GM18511 (cell line): Measurements from ENCODE around the gene RRAD.
A peak's percentile ranks its signal among the peaks of the same experiment; 100 is the strongest.
"Not testable (repeated sequence)": the region's sequence is repeated elsewhere in the genome, so short reads cannot be mapped to it uniquely, and the experiment has no call there.

ENCODE experiments used
- ATAC-seq: cut with Tn5 transposase; IDR thresholded peaks from one replicate; pipeline ENCODE4 v1.9.1; 2021; ENCODE audit warnings: mild to moderate bottlenecking, moderate library complexity; ENCODE audit not compliant: unreplicated experiment

Gene RRAD, protein sequence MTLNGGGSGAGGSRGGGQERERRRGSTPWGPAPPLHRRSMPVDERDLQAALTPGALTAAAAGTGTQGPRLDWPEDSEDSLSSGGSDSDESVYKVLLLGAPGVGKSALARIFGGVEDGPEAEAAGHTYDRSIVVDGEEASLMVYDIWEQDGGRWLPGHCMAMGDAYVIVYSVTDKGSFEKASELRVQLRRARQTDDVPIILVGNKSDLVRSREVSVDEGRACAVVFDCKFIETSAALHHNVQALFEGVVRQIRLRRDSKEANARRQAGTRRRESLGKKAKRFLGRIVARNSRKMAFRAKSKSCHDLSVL

DNA sequence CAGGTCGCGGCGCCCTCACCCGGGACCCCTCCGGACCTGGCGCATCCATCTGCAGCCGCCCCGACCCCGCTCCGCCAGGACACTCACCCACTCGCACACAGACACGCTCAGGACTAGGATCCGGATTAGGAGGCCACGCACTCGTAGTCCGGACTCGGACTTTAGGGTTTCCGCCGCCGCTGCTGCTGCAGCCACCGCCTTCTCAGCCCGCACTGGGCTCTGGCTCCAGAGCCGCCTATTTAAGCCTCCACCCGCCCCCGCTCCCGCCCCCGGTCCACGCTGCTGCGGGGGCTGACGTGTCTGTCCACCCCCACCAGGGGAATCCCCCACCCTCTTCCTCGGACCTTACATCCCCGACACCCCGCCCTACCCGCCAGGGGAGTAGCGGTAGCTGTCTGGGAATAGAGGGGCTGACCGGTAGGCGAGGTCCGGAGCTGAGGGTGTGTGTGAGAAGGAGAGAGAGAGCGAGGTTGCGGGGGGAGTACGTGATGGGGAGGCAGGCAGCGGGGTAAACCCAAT lies at the start of gene RRAD:
Gene RRAD (minus strand): TSS at position 214 of the 519 bp plus-strand sequence. CDS start 356 bp downstream, outside the sequence.
- ATAC-seq: no peak

- not testable (repeated sequence) for ATAC-seq
Observed at GRCh38 chr16:66974932-66975246, 49.6 kb upstream of the RRAD start.

- ATAC-seq: not testable (repeated sequence)
Observed at GRCh38 chr16:66974156-66974931, 49.0 kb upstream of the RRAD start.

- no peak for ATAC-seq
Observed at GRCh38 chr16:66973716-66974115, 48.4 kb upstream of the RRAD start.

DNA sequence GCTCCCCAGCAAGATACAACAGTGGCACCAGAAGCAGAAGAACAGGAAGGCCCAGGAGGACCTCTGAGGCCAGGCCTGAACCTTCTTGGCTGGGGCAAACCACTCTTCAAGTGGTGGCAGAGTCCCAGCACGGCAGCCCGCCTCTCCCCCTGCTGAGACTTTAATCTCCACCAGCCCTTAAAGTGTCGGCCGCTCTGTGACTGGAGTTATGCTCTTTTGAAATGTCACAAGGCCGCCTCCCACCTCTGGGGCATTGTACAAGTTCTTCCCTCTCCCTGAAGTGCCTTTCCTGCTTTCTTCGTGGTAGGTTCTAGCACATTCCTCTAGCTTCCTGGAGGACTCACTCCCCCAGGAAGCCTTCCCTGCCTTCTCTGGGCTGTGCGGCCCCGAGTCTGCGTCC lies 47.6 kb upstream of the RRAD start:
- ATAC-seq: no peak

- no peak for ATAC-seq
Observed at GRCh38 chr16:66970775-66971720, 45.7 kb upstream of the RRAD start.

DNA sequence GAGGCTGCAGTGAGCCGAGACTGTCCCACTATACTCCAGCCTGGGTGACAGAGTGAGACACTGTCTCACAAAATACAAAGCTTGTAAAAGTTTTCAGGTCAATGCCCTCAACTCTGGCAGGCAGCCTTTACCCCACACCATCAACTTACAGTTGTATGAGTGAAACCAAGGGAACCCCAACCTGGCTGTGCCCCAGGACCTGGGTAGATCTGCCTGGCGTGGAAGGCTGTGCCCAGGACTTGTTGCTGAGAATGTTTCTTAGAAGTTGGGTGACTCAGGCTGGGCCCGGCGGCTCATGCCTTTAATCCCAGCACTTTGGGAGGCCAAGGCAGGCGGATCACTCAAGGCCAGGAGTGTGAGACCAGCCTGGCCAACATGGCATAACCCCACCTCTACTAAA lies 43.5 kb upstream of the RRAD start:
- ATAC-seq: no peak

- ATAC-seq: no peak
Observed at GRCh38 chr16:66964049-66964448, 38.7 kb upstream of the RRAD start.

GRCh38 chr16:66961914-66962313 lies 36.6 kb upstream of the RRAD start:
- ATAC-seq: no peak

GRCh38 chr16:66961065-66961744 lies 35.9 kb upstream of the RRAD start, which contains the start of gene CES3:
CES3 (plus strand) TSS chr16:66961266; CDS start chr16:66961308, 42 bp downstream.
- ATAC-seq: peak; percentile 86

GRCh38 chr16:66960270-66960669 lies 34.9 kb upstream of the RRAD start:
- no peak for ATAC-seq

DNA sequence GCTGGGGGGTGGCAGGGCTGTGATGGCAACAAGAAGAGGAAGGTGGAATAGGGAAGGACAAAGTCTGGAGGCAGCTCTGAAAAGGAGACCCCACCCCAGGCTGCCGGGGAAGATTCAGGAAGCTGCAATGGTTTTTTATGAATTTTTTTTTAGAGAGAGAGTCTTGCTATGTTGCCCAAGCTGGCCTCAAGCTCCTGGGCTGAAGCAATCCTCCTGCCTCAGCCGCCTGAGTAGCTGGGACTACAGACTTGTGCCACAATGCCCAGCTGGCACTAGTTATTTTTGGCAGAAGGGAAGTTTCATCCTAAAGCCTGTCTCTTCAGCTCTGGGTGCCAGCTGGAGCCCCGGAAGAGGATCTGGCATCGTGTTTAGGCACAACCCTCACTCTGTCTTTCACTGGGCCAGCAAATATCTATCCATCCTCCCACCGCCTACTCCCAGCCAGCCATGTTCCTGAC lies 34.4 kb upstream of the RRAD start:
- ATAC-seq: no peak

- no peak for ATAC-seq
Observed at GRCh38 chr16:66958857-66959703, 33.7 kb upstream of the RRAD start.

DNA sequence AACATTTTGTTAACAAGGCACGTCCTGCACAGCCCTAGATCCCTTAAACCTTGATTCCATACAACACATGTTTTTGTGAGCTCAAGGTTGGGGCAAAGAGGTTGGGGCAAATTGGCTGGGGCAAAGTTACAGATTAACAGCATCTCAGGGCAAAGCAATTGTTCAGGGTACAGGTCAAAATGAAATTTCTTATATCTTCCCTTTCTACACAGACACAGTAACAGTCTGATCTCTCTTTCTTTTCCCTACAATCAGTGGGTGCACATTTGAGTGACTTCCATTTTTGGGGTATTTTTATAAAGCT lies 30.8 kb upstream of the RRAD start:
- ATAC-seq: not testable (repeated sequence)

DNA sequence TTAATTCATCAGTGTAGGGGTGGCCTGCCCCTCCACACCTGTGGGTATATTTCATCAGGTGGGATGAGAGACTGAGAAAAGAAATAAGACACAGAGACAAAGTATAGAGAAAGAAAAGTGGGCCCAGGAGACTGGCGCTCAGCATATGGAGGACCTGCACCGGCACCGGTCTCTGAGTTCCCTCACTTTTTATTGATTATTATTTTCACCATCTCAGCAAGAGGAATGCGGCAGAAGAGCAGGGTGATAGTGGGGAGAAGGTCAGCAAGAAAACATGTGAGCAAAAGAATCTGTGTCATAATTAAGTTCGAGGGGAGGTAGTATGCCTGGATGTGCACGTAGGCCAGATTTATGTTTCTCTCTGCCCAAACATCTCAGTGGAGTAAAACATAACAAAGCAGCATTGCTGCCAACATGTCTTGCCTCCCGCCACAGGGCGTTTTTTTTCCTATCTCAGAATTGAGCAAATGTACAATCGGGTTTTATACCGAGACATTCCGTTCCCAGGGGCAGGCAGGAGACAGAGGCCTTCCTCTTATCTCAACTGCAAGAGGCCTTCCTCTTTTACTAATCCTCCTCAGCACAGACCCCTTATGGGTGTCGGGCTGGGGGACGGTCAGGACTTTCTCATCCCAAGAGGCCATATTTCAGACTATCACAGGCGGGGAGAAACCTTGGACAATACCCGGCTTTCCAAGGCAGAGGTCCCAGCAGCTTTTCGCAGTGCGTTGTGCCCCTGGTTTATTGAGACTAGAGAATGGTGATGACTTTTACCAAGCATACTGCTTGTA lies 30.2 kb upstream of the RRAD start:
- not testable (repeated sequence) for ATAC-seq

GRCh38 chr16:66954097-66954659 lies 28.8 kb upstream of the RRAD start:
- ATAC-seq: no peak

DNA sequence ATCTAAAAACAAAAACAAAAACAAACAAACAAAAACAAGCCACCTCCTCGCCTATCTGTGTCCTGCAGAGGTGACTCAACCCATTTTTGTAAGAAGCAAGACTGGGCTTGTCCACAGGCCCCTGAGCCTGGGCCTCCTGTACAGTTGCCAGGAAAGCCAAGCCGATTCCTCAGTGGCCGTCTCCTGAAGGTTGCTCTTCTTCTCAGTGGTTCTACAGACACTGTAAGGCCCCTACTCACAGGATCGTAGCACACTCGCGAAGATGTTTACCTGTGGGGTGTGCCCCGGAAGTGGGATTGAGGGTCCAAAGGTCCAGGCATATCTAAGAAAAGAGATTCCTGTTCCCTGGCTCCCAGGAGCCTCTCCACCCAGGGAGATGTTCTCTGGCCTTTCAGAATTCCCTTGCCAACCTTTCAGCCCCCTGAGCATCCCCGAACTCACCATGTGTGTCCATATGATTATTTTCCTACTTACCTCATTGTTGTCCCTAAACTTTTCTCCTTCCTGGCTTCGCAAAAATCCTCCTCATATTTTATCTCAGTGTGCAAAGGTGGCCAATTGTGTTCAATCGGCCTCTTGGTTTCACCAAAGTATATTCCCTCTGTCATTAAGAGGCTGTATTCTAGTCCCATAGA lies 28.2 kb upstream of the RRAD start:
- ATAC-seq: no peak
